Coronary artery (tissue), 2 donors: ENCODE data around the gene ACOX3.
A peak's percentile ranks its signal among the peaks of the same experiment; 100 is the strongest.

Experiments
- DNase-seq: peaks from one replicate; pipeline ENCODE4 v3.0.0-alpha.2; 2017; ENCODE audit warnings: low spot score
- H3K27ac ChIP-seq, 2 donors: fragments of 200-600 bp; sonication (generic); one replicate each; pipeline ENCODE4 v1.5.1; 2016 to 2019
- H3K4me3 ChIP-seq: fragments of 200-600 bp; sonication (generic); 2 replicates; pipeline ENCODE4 v1.5.1; 2016; ENCODE audit warnings: mild to moderate bottlenecking, moderate library complexity
- CTCF ChIP-seq: fragments of 200-600 bp; sonication (generic); IDR thresholded peaks from one replicate; pipeline ENCODE4 v1.5.1; 2019; ENCODE audit warnings: antibody characterized with exemption

ACOX3 gene

DNA sequence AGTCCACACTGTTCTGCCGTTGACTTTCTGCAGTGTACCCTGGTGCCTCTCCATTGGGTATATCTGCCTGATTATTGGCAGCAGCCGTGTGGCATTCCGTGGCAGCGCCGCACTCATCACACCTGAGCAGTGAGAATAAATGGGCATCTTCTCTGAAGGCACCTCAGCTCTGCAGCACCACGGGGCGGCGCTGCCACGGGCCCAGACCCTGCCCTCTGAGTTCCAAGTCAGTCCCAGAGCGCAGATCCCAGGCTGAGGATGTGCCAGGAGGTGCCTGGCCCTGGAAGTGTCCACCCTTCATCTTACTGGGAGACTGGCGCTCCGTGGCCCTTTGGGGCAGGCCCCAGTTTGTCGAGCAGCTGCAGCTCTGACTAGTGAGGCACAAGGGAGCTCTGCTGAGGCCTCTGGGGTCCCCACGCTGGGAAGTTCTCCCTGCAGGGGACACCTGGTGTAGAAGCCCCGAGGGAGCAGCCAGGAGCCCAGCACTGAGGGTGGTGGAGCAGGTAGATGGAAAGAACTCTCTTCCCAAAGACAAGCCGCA is 36.6 kb upstream of the ACOX3 start:
- Histone ChIP-seq H3K27ac (no peak overlapping the region), H3K4me3 (no peak overlapping the region)
- no peak for TF ChIP-seq CTCF
- DNase-seq, result no peak

- TF ChIP-seq CTCF, result no peak
- Histone ChIP-seq H3K27ac (no peak overlapping the region), H3K4me3 (no peak overlapping the region)
- DNase-seq, result no peak
Measured at GRCh38 chr4:8475751-8476575, 35.4 kb upstream of the ACOX3 start.

DNA sequence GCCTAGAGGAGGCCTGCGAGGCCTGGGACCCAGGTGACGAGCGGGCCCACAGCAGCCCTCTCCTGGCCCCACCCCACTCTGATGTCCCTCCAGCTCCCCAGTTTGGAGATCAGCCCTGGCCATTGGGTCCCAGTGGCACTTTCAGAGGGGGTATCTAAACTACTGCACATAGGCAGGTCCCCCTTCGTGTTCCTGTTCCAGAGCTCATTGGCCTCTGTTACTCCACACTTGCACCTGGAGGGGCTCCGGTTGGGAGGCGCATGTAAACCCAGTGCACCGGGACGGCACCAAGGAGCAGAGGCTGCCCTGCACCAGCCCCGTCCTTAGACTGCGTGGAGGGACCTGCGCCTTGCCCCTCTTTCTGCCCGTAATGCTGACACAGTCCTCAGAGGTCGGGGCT is 34.3 kb upstream of the ACOX3 start:
- no peak for TF ChIP-seq CTCF
- no peak for DNase-seq
- Histone ChIP-seq H3K4me3 (no peak overlapping the region), H3K27ac (no peak overlapping the region)

DNA sequence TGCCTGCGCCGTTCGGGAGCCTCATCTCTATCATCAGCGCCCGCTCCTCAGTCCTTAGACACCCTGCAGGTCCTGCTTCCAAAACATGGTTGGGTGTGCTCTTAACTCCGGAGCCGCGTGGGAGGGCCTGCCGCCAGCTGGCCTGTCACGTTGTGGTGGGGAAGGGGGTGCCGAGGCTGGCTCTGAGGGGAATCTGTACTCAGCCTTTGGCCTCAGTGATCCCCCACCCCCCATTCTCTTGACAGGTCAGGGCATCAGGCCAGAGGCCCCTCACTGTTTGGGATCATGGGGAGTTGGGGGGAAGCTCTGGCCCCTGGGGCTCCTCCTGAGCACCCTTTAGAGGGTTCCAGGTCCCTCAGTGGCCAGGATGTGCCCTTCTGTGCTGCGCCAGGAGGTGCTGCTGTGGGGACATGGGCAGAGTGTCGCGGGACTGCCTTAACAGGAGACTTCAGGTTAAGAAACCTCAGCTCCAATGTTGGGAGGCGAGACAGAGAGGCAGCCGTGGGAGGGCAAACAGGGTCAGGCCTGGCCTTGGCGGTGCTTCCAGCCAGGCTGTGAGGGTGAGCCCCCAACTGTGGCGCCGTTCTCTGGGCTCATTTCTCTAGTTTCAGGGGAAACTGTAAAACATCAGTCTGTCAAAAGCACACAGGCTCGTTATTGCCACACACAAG is 33.5 kb upstream of the ACOX3 start:
- peak overlapping the region; percentile 55 to 89 for H3K27ac ChIP-seq
- DNase-seq, result no peak
- H3K4me3 ChIP-seq, result no peak overlapping the region
- no peak for TF ChIP-seq CTCF

GRCh38 chr4:8473198-8473919 is 32.8 kb upstream of the ACOX3 start:
- H3K4me3 ChIP-seq, result peak overlapping the region; percentile 19
- no peak for DNase-seq
- TF ChIP-seq CTCF, result no peak
- H3K27ac ChIP-seq, result peak overlapping the region; percentile 55 to 89

- DNase-seq, result no peak
- Histone ChIP-seq H3K4me3 (peak overlapping the region; percentile 19), H3K27ac (peak overlapping the region; percentile 55 to 89)
- TF ChIP-seq CTCF, result no peak
Measured at GRCh38 chr4:8472689-8473197, 32.2 kb upstream of the ACOX3 start.
